ENCODE data around the gene PTCHD4.
"Not testable (repeated sequence)": the region's sequence is repeated elsewhere in the genome, so short reads cannot be mapped to it uniquely, and the experiment has no call there.

The PTCHD4 gene

DNA sequence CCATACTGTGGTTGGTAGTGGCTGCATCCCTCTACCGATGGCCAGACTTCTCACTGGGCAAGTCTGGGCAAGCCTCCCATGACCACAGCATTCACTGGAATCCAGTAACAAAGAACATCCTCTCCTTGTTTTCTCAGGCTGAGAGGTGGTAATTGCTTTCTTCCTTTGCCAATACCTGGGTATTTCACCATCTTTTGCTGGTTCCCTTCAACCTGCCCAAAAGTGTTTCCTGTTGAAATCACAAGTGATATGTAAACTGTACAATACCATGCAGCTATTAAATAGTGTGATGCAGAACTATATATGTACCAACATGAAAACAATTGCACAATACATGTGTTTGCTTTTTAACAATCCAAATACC is at the start of gene PTCHD4:
Gene PTCHD4, minus strand, starts transcription at position 55 of the 364 bp plus-strand sequence. CDS start 42,240 bp downstream, outside the sequence.
- intact Hi-C loops (cut with micrococcal nuclease), result no loop called here
- Mint-ChIP-seq H3K4me3 (no peak within 1 kb of the TSS), H3K4me1 (ENCODE audit: low read depth) (no peaks in the 10 kb centered on the region), H3K36me3 (ENCODE audit: low read depth) (no peaks in the 10 kb centered on the region), H3K9me3 (no peaks in the 10 kb centered on the region), H3K27ac (no peak within 1 kb of the TSS), H3K27me3 (no peaks in the 10 kb centered on the region)

DNA sequence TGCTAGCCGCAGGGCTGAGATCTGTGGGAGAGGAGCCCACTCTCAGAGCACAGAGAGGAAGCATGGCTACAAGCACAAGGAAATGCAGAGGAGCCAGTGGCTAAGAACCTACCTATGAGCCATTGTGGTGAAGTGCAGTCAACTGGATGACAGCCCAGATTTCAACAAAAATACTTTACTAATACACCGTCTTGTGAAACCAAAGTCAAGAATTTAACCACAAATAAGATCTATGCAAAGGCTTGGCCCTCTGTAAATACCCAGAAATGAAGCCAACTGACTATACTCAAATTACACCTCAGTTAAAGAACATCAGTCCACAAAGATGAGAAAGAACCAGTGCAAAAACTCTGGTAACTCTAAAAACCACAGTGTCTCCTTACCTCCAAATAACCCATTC is 40.1 kb upstream of the PTCHD4 start:
- H3K36me3 Mint-ChIP-seq (ENCODE audit: low read depth), result no peaks in the 10 kb centered on the region
- no peak overlapping the region for H3K27ac Mint-ChIP-seq
- intact Hi-C loops (cut with micrococcal nuclease), result no loop called here
- H3K4me3 Mint-ChIP-seq, result no peak overlapping the region
- H3K9me3 Mint-ChIP-seq, result peaks cover 54% of the 10 kb centered on the region
- no peaks in the 10 kb centered on the region for H3K4me1 Mint-ChIP-seq (ENCODE audit: low read depth)
- no peaks in the 10 kb centered on the region for H3K27me3 Mint-ChIP-seq

DNA sequence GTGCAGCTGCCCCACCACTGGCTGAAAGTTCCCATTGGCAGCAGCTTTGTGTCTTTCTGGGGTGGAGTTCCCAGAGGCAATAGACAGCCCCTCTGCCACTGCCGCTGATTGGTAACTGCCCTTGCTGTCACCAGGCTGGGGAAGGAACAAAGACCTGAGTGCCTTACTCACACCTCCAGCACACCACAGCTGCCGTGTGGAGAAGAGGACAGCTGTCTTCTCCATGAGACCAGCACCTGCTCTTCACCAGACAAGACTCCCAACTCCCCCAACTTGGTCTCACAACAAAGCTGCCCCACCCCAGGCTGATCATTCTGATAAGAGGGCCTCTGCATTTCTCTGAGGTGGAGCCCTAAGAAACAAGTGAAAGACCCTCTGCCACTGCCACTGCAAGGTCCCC is 39.7 kb upstream of the PTCHD4 start:
- intact Hi-C loops (cut with micrococcal nuclease), result no loop called here

DNA sequence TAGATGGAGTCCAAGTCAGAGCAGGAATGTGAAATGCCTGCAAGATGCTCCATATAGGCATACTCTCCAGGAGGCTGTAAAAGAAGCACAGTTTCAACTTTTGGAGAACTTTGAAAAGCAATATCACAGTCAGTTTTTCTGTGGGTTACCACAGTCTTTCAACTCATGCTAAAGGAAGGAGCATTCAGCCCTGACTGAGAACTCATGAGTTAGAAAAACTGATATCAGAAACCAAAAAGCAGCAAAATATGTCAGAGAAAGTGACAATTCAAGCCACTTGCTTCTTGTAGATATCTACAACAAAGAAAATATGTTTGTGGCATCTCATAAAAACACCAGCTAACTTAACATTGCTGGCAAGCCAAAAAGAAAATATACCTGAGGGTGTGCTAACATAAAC is 36.1 kb upstream of the PTCHD4 start:
- H3K27me3 Mint-ChIP-seq, result no peaks in the 10 kb centered on the region
- no peak overlapping the region for H3K4me3 Mint-ChIP-seq
- no peak overlapping the region for H3K27ac Mint-ChIP-seq
- H3K4me1 Mint-ChIP-seq (ENCODE audit: low read depth), result no peaks in the 10 kb centered on the region
- intact Hi-C loops (cut with micrococcal nuclease), result no loop called here
- H3K9me3 Mint-ChIP-seq, result peaks cover 25% of the 10 kb centered on the region
- H3K36me3 Mint-ChIP-seq (ENCODE audit: low read depth), result no peaks in the 10 kb centered on the region

More for the DNA sequence above, 39.7 kb upstream of the PTCHD4 start:
- Mint-ChIP-seq H3K27ac (no peak overlapping the region), H3K36me3 (ENCODE audit: low read depth) (no peaks in the 10 kb centered on the region), H3K27me3 (no peaks in the 10 kb centered on the region), H3K9me3 (peaks cover 51% of the 10 kb centered on the region), H3K4me3 (no peak overlapping the region), H3K4me1 (ENCODE audit: low read depth) (no peaks in the 10 kb centered on the region)

GRCh38 chr6:48144021-48144420 is 33.0 kb upstream of the PTCHD4 start:
- no peak overlapping the region for H3K27ac Mint-ChIP-seq

DNA sequence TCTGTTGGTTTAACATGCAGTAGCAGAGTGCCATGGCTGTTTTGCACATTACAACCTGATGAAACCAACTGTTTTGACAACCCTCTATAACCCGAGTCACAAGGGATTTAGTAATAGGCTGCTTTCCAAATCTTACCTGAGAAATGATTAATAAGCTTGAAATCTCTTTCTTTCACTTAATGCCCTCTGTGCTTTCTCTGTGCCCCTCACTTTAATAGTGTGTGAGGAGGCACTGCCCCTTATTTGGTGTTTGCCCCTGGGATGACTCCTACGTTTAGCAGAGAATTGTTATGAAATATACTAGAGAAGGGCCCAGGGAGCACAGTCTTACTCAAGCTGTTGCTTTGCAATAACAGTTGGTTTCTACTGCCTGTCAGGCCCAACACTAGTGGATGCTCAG is 31.0 kb upstream of the PTCHD4 start:
- no peaks in the 10 kb centered on the region for H3K9me3 Mint-ChIP-seq
- no peaks in the 10 kb centered on the region for H3K27me3 Mint-ChIP-seq
- no peaks in the 10 kb centered on the region for H3K36me3 Mint-ChIP-seq (ENCODE audit: low read depth)
- H3K27ac Mint-ChIP-seq, result no peak overlapping the region
- intact Hi-C loops (cut with micrococcal nuclease), result no loop called here
- H3K4me1 Mint-ChIP-seq (ENCODE audit: low read depth), result no peaks in the 10 kb centered on the region
- no peak overlapping the region for H3K4me3 Mint-ChIP-seq

More at GRCh38 chr6:48144021-48144420, 33.0 kb upstream of the PTCHD4 start:
- peaks cover 4% of the 10 kb centered on the region for H3K9me3 Mint-ChIP-seq
- H3K36me3 Mint-ChIP-seq (ENCODE audit: low read depth), result no peaks in the 10 kb centered on the region
- H3K27me3 Mint-ChIP-seq, result no peaks in the 10 kb centered on the region
- no peaks in the 10 kb centered on the region for H3K4me1 Mint-ChIP-seq (ENCODE audit: low read depth)
- H3K4me3 Mint-ChIP-seq, result no peak overlapping the region
- intact Hi-C loops (cut with micrococcal nuclease), result no loop called here

- Mint-ChIP-seq H3K4me3 (no peak overlapping the region), H3K4me1 (ENCODE audit: low read depth) (no peaks in the 10 kb centered on the region), H3K9me3 (no peaks in the 10 kb centered on the region), H3K36me3 (ENCODE audit: low read depth) (no peaks in the 10 kb centered on the region), H3K27me3 (no peaks in the 10 kb centered on the region), H3K27ac (no peak overlapping the region)
- intact Hi-C loops (cut with micrococcal nuclease), result no loop called here
These were observed 29.0 kb upstream of the PTCHD4 start for GRCh38 chr6:48139818-48140614.

DNA sequence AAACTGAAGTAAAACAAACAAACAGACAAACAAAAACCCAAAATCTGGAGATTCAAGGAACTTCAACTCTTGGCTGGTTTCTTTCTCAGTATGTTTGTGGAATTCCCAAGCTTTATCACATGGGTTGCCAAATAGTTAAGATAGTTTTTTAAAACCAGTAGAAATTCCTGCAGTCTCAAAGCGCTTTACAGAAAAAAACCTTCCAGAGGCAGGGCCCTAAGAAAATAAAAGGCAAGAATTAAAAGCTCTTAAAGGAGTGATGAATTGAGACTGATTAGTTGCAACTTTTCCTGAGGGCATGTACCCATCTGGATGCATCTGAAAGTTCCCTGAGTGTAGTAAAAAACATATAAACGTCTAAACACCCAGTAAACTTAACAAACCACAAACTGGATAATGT is 25.9 kb upstream of the PTCHD4 start:
- Mint-ChIP-seq H3K4me3 (no peak overlapping the region), H3K9me3 (no peaks in the 10 kb centered on the region), H3K36me3 (ENCODE audit: low read depth) (no peaks in the 10 kb centered on the region), H3K27ac (no peak overlapping the region), H3K4me1 (ENCODE audit: low read depth) (no peaks in the 10 kb centered on the region), H3K27me3 (no peaks in the 10 kb centered on the region)
- intact Hi-C loops (cut with micrococcal nuclease), result no loop called here

GRCh38 chr6:48135323-48136084 is 24.5 kb upstream of the PTCHD4 start:
- H3K27ac Mint-ChIP-seq, result no peak overlapping the region
- no peaks in the 10 kb centered on the region for H3K4me1 Mint-ChIP-seq (ENCODE audit: low read depth)
- no peak overlapping the region for H3K4me3 Mint-ChIP-seq
- H3K27me3 Mint-ChIP-seq, result no peaks in the 10 kb centered on the region
- H3K36me3 Mint-ChIP-seq (ENCODE audit: low read depth), result no peaks in the 10 kb centered on the region
- intact Hi-C loops (cut with micrococcal nuclease), result no loop called here
- no peaks in the 10 kb centered on the region for H3K9me3 Mint-ChIP-seq

- Mint-ChIP-seq H3K27ac (no peak overlapping the region), H3K9me3 (no peaks in the 10 kb centered on the region), H3K36me3 (ENCODE audit: low read depth) (no peaks in the 10 kb centered on the region), H3K4me3 (no peak overlapping the region), H3K27me3 (no peaks in the 10 kb centered on the region), H3K4me1 (ENCODE audit: low read depth) (no peaks in the 10 kb centered on the region)
- intact Hi-C loops (cut with micrococcal nuclease), result no loop called here
These were observed 23.2 kb upstream of the PTCHD4 start for GRCh38 chr6:48134246-48134645.

- intact Hi-C loops (cut with micrococcal nuclease), result no loop called here
- no peaks in the 10 kb centered on the region for H3K4me1 Mint-ChIP-seq (ENCODE audit: low read depth)
These were observed 12.6 kb upstream of the PTCHD4 start for GRCh38 chr6:48123601-48124000.

DNA sequence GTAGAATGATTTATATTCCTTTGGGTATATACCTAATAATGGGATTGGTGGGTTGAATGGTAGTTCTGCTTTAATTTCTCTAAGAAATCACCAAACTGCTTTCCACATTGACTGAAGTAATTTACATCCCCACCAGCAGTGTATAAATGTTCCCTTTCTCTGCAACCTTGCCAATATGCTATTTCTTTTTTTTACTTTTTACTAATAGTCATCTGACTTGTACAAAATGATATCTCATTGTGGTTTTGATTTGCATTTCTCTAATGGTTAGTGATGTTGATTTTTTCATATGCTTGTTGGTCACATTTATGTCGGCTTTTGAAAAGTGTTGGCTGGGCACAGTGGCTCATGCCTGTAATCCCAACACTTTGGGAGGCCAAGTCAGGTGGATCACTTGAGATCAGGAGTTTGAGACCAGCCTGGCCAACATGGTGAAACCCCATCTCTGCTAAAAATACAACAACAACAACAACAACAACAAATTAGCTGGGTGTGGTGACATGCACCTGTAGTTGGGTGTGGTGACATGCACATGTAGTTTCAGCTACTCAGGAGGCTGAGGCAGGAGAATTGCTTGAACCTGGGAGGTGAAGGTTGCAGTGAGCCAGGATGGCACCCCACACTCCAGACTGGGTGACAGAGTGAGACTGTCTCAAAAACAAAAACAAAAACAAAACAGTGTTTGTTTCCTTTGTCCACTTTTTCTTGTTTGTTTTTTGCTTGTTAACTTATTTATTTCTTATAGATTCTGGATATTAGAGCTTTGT is 11.2 kb upstream of the PTCHD4 start:
- intact Hi-C loops (cut with micrococcal nuclease); H3K36me3 Mint-ChIP-seq (ENCODE audit: low read depth); H3K4me3 Mint-ChIP-seq; H3K27me3 Mint-ChIP-seq; H3K9me3 Mint-ChIP-seq; H3K4me1 Mint-ChIP-seq (ENCODE audit: low read depth); H3K27ac Mint-ChIP-seq: not testable (repeated sequence)

More at GRCh38 chr6:48123601-48124000, 12.6 kb upstream of the PTCHD4 start:
- no peak overlapping the region for H3K4me3 Mint-ChIP-seq
- H3K36me3 Mint-ChIP-seq (ENCODE audit: low read depth), result no peaks in the 10 kb centered on the region
- no peaks in the 10 kb centered on the region for H3K27me3 Mint-ChIP-seq
- H3K27ac Mint-ChIP-seq, result no peak overlapping the region
- no peaks in the 10 kb centered on the region for H3K9me3 Mint-ChIP-seq

DNA sequence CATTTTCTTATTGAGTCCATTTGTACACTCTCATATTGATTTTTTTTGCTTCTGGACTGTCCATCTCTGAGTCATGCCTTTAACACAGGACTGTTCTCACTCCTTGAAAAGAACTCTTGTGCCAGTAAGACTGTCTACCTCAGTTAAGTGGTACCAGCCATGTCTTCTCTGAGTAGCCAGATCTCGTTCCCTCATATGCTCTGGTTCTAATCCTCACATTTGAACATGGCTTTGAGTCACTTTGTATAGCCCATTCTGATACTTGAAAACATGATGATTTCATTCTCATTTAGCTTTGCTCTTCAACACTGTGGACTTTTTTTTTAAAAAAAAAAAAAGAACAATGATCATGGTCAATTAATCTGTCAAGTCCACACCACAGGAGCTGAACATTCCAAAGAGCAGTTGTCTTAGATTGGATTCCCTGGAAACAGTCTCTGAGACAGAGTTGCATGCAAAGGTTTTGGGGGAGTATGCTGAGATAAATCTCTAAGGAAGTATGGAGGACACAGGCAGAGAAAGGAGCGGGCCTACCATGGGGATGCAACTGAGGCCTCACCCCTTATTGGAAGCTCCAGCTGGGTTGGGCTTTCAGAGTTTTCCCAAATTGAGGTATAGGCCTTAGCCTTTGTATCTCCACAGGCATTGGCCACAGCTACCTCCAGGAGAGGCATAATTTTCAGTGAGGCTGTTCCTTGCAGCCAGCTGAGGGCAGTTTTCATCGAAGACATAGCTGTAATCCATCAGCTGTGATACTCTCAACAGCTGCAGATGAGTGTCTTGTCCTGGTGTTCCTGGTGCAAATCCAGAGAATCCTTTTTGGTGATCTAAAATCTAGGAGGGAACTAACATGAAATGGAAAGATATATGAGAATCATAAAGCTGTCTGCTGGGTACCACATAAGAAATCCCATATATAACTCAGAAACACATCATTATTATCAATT is 6.0 kb upstream of the PTCHD4 start:
- Mint-ChIP-seq H3K9me3 (no peaks in the 10 kb centered on the region), H3K36me3 (ENCODE audit: low read depth) (no peaks in the 10 kb centered on the region), H3K4me1 (ENCODE audit: low read depth) (no peaks in the 10 kb centered on the region), H3K4me3 (no peak overlapping the region), H3K27me3 (no peaks in the 10 kb centered on the region), H3K27ac (no peak overlapping the region)
- intact Hi-C loops (cut with micrococcal nuclease), result no loop called here

All from dendritic cell treated with granulocyte-macrophage colony-stimulating factor and Interleukin-4, amounts not matched to agents 40 ng/mL and 50 ng/mL, for 4 days (primary cell).